HG03097 (cell line): ENCODE data around the gene GGA1.

Experiments used
- ATAC-seq: cut with Tn5 transposase; IDR thresholded peaks from one replicate; pipeline ENCODE4 v1.9.1; 2021; ENCODE audit not compliant: unreplicated experiment, low FRiP score

The GGA1 gene

GRCh38 chr22:37664249-37665101 is 55.8 kb downstream of the GGA1 start:
- ATAC-seq, result no peak

DNA sequence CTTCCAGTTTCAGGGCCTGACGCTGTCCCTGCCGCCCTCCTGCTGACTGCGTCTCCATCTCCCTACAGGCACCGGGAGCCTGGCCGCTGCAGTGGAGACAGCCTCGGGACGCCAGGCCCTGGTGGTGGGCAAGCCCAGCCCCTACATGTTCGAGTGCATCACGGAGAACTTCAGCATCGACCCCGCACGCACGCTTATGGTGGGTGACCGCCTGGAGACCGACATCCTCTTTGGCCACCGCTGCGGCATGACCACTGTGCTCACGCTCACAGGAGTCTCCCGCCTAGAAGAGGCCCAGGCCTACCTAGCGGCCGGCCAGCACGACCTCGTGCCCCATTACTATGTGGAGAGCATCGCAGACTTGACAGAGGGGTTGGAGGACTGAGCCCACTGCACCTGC is 56.9 kb downstream of the GGA1 start:
- ATAC-seq, result no peak

DNA sequence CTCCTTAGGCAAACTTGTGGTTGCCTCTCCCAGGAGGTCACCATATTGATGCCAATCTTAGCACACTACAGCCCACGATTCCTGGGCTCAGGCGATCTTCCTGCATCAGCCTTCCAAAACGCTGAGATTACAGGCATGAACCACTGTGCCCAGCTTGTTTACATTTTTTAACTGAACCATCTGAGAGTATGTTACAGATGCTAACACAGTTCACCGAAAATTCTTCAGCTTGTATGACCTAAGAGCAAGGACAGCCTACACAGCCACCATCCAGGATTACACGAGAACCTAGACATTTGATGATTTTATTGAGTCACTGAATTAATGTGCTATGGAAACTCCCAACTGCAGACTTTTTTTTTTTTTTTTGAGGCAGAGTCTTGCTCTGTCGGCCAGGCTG is 61.0 kb downstream of the GGA1 start:
- no peak for ATAC-seq

- ATAC-seq, result no peak
These were observed 63.7 kb downstream of the GGA1 start for GRCh38 chr22:37672206-37672919.

DNA sequence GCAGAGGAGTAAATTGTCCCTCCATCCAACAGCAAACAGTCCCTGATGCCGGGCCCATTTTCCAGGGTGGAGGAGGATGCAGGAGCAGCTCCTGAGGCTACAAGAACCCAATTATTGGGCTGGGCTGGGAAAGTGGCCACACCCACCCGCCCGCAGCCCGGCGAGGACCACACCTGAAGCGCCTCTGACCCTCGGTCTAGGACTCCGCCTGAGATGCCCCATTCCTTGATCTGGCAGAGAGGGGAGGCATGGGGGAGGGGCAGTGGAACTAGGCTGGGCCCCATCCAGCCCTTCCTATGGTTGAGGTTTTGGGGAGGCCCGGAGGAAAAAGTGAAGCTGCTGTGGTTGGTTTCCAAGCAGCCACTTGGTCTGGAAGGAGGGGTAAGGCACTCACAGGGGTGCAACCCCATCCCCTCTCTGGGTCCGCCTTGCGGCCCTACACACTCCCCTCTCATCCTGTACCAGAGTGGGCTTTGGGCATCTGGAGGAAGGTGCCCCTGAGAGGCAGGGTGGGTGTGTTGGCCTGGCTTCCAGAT is 64.4 kb downstream of the GGA1 start:
- no peak for ATAC-seq

DNA sequence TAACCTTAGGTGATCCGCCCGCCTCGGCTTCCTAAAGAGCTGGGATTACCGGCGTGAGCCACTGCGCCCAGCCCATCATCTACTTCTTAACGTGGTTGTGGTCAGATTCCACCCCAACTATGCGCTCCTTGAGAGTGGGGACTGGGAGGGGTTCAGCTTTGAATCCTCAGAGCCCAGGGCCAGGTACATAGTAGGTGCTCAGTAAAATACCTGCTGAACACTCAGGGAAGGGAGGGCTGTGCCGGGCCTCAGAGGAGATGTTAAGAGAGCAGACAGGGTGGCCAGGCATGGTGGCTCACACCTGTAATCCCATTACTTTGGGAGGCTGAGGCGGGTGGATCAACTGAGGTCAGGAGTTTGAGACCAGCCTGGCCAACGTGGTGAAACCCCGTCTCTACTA is 65.6 kb downstream of the GGA1 start:
- ATAC-seq, result no peak

GRCh38 chr22:37674951-37675929 is 66.6 kb downstream of the GGA1 start, which contains the start of gene LGALS1:
LGALS1 (plus strand) TSS chr22:37675636; CDS start chr22:37675703, 67 bp downstream.
- ATAC-seq, result peak; percentile 31

GRCh38 chr22:37675930-37676735 is 67.5 kb downstream of the GGA1 start:
- ATAC-seq, result no peak

DNA sequence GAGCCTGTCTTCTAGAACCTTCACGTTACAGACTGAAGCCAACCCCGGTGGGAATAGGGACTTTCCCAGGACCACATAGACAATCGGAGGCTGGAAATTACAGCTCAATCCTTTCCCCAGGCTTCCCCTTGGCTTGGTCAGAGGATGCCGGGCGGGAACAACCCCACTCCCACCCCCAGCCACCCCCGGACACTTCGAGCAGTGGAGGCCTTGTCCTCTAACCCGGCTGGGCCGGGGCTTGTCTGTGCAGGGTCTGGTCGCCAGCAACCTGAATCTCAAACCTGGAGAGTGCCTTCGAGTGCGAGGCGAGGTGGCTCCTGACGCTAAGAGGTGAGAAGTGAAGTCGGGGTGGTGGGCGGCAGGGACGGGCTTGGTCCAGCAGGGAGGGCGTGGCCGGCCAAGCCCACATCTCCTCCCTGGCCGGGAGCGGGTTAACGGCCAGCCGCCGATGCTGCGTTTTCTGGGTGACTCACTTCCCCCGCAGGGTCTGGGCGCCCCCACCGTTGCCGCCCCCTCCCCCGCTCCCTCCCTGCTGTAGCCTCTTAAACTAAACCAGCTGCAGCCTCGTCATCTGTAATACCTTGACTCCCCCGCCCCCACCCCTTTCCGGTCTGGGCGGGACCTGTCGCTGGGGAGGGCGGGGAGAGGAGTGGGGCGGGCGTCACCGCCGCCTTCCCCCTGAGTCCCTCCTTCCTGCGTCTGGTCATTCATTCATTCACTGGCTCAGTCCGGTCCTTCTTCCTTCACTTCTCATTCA is 68.3 kb downstream of the GGA1 start:
- ATAC-seq, result peak; percentile 48

GRCh38 chr22:37677493-37677974 is 68.9 kb downstream of the GGA1 start:
- no peak for ATAC-seq

- ATAC-seq, result no peak
These were observed 69.7 kb downstream of the GGA1 start for GRCh38 chr22:37678372-37678771.

DNA sequence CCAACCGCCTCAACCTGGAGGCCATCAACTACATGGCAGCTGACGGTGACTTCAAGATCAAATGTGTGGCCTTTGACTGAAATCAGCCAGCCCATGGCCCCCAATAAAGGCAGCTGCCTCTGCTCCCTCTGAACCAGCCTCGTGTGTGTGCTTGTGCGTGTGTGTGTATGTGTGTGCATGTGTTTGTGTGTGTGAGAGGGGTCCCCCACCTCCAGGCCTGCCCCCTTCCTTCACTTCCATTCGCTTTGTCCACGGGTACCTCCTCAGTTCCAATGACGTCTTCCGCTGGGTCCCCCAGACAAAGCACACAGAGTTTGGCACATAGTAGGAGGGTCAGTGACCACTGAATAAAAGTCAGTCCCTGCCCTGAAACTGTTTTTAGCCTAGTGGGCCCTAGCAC is 71.0 kb downstream of the GGA1 start:
- no peak for ATAC-seq

- no peak for ATAC-seq
These were observed 71.7 kb downstream of the GGA1 start for GRCh38 chr22:37680191-37680851.

GRCh38 chr22:37681001-37681424 is 72.4 kb downstream of the GGA1 start:
- no peak for ATAC-seq

- no peak for ATAC-seq
These were observed 73.0 kb downstream of the GGA1 start for GRCh38 chr22:37681556-37682049.
